Esophagus muscularis mucosa (tissue), 4 donors: Measurements from ENCODE around the gene HMGB2. TPM values are rescaled to one million over a fixed set of nuclear protein-coding genes. Genes with fewer than 3 reads are reported as not detected.

ENCODE experiments used
- DNase-seq: peaks from one replicate; pipeline ENCODE4 v3.0.0-alpha.2; 2017; ENCODE audit errors: extremely low spot score
- H3K27ac ChIP-seq, 4 donors: fragments of 200-600 bp; sonication (generic); replicated peaks in 1 of 4; 1 replicate in 3 of 4; 2 replicates in 1 of 4; pipeline ENCODE4 v1.5.1; 2016 to 2019; ENCODE audit warnings: mild to moderate bottlenecking in 1 of 4
- H3K27me3 ChIP-seq, 4 donors: fragments of 200-600 bp; sonication (generic); one replicate each; pipeline versions ENCODE4 v1.5.1 to v1.6.0; 2016 to 2019
- H3K36me3 ChIP-seq, 4 donors: fragments of 200-600 bp; sonication (generic); one replicate each; pipeline ENCODE4 v1.5.1; 2016 to 2019
- H3K4me1 ChIP-seq, 4 donors: fragments of 200-600 bp; sonication (generic); one replicate each; pipeline ENCODE4 v1.5.1; 2016 to 2019
- H3K4me3 ChIP-seq, 4 donors: fragments of 200-600 bp; sonication (generic); 1 replicate in 2 of 4; 2 replicates in 2 of 4; pipeline ENCODE4 v1.5.1; 2016 to 2019; ENCODE audit warnings: mild to moderate bottlenecking in 4 of 4, moderate library complexity in 1 of 4
- H3K9me3 ChIP-seq, 4 donors: fragments of 200-600 bp; sonication (generic); 1 replicate in 3 of 4; 2 replicates in 1 of 4; pipeline ENCODE4 v1.5.1; 2016 to 2019
- CTCF ChIP-seq, 3 experiments: fragments of 200-600 bp in 2 of 3; fragments of 450-650 bp in 1 of 3; sonication (generic) in 2 of 3; IDR thresholded peaks; one replicate each; pipeline ENCODE4 v1.5.1; 2017 to 2019; ENCODE audit warnings: antibody characterized with exemption in 3 of 3, mild to moderate bottlenecking in 2 of 3, moderate library complexity in 1 of 3
- EP300 ChIP-seq: sonication (generic); formaldehyde crosslinking; IDR thresholded peaks from one replicate; pipeline ENCODE4 v1.6.1; 2017; ENCODE audit warnings: antibody characterized with exemption
- POLR2A ChIP-seq: fragments of 450-650 bp; IDR thresholded peaks from one replicate; pipeline ENCODE4 v1.6.1; 2017; ENCODE audit warnings: antibody characterized with exemption, moderate library complexity, mild to moderate bottlenecking, low read depth
- POLR2AphosphoS5 ChIP-seq, 2 donors: sonication (generic); formaldehyde crosslinking; IDR thresholded peaks; one replicate each; pipeline ENCODE4 v1.6.1; 2017; ENCODE audit warnings: antibody characterized with exemption in 2 of 2
- WGBS: methylation state at CpG from one replicate; pipeline ENCODE4 v1.1.5; 2018; 5-methylcytosine and 5-hydroxymethylcytosine counted together
- intact Hi-C: fragments of 100-400 bp; cut with DNase I; formaldehyde crosslinking; loops from one replicate; pipeline ENCODE4 v1.15.1; 2023
- total RNA-seq, 4 donors: library from RNA; depleted of rRNA; stranded (reverse); fragments of >200 nt; gene quantifications; one replicate each; pipeline versions ENCODE4 v1.1.0 to v1.2.1, GENCODE V29; 2016

HMGB2 gene
- total RNA-seq, 4 donors from 2014 or later: 35.7 to 69.7 (median 46.2) TPM

GRCh38 chr4:173367946-173368345 is 33.8 kb upstream of the HMGB2 start:
- Histone ChIP-seq H3K9me3 (no peaks in the 10 kb centered on the region), H3K27ac (peak overlapping the region; percentile 89 to 95 (median 93)), H3K4me3 (peak overlapping the region; percentile 2 to 88 (median 56)), H3K36me3 (no peaks in the 10 kb centered on the region), H3K27me3 (no peaks in the 10 kb centered on the region), H3K4me1 (peaks cover 14 to 42% (median 29%) of the 10 kb centered on the region in 4 donors)
- intact Hi-C loops: loop anchor here (2.0 kb wide), 1 partner anchor 33 kb away; the partner anchor contains the start of gene HMGB2
- TF ChIP-seq POLR2AphosphoS5 (IDR thresholded peaks at IDR 0.05) (no peak), CTCF (IDR thresholded peaks at IDR 0.05) (no peak), EP300 (no peak), POLR2A (no peak)
- WGBS: 34% methylated on average over 4 of the region's 4 CpGs
- DNase-seq: no peak

- no peaks in the 10 kb centered on the region for H3K27me3 ChIP-seq
- DNase-seq: no peak
- intact Hi-C loops: no loop called here
- H3K36me3 ChIP-seq: no peaks in the 10 kb centered on the region
- no peak for TF ChIP-seq EP300
- no peak for TF ChIP-seq POLR2AphosphoS5 (IDR thresholded peaks at IDR 0.05)
- TF ChIP-seq CTCF (IDR thresholded peaks at IDR 0.05): no peak
- no peak for TF ChIP-seq POLR2A
- H3K27ac ChIP-seq: peak overlapping the region; percentile 14 to 95 (median 91)
- H3K9me3 ChIP-seq: no peaks in the 10 kb centered on the region
- peak overlapping the region in 2 of 4 donors; percentile 87 to 88 for H3K4me3 ChIP-seq
- peaks cover 14 to 35% (median 25%) of the 10 kb centered on the region in 4 donors for H3K4me1 ChIP-seq
Measured at GRCh38 chr4:173367285-173367684, 33.1 kb upstream of the HMGB2 start.

- H3K4me3 ChIP-seq: no peak overlapping the region
- intact Hi-C loops: no loop called here
- no peak for DNase-seq
- H3K27me3 ChIP-seq: no peaks in the 10 kb centered on the region
- H3K36me3 ChIP-seq: no peaks in the 10 kb centered on the region
- TF ChIP-seq POLR2A (no peak), EP300 (no peak), CTCF (IDR thresholded peaks at IDR 0.05) (no peak), POLR2AphosphoS5 (IDR thresholded peaks at IDR 0.05) (no peak)
- H3K4me1 ChIP-seq: peaks cover 14 to 33% (median 25%) of the 10 kb centered on the region in 4 donors
- WGBS: 47% methylated on average over 2 of the region's 2 CpGs
- H3K9me3 ChIP-seq: no peaks in the 10 kb centered on the region
- peak overlapping the region in 2 of 4 donors; percentile 17 to 23 for H3K27ac ChIP-seq
Measured at GRCh38 chr4:173365359-173365996, 31.3 kb upstream of the HMGB2 start.

GRCh38 chr4:173362666-173363065 is 28.5 kb upstream of the HMGB2 start:
- Histone ChIP-seq H3K4me1 (peaks cover 6 to 18% (median 14%) of the 10 kb centered on the region in 4 donors), H3K27me3 (no peaks in the 10 kb centered on the region), H3K4me3 (no peak overlapping the region), H3K9me3 (no peaks in the 10 kb centered on the region), H3K36me3 (no peaks in the 10 kb centered on the region), H3K27ac (no peak overlapping the region)
- intact Hi-C loops: no loop called here
- TF ChIP-seq POLR2AphosphoS5 (IDR thresholded peaks at IDR 0.05) (no peak), CTCF (IDR thresholded peaks at IDR 0.05) (no peak), EP300 (no peak), POLR2A (no peak)
- no peak for DNase-seq
- WGBS: 94% methylated on average over 3 of the region's 3 CpGs
